T-helper 2 cell treated with Interferon-gamma antibody and Interleukin-4, amounts not matched to agents 5 μg/mL and 100 μg/mL, for 36 hours (primary cell): ENCODE results near the gene GADD45G.
A peak's percentile ranks its signal among the peaks of the same experiment; 100 is the strongest.

Experiments
- DNase-seq: peaks from one replicate; pipeline ENCODE4 v3.0.0; 2021; ENCODE audit warnings: low spot score
- H3K27ac Mint-ChIP-seq: one replicate; pipeline ENCODE4 v1.8.0; 2021; ENCODE audit warnings: mild to moderate bottlenecking, mixed read lengths
- H3K27me3 Mint-ChIP-seq: one replicate; pipeline ENCODE4 v1.8.0; 2021; ENCODE audit warnings: low read depth, mixed read lengths
- H3K36me3 Mint-ChIP-seq: one replicate; pipeline ENCODE4 v1.8.0; 2021; ENCODE audit warnings: low read depth, mixed read lengths
- H3K4me1 Mint-ChIP-seq: one replicate; pipeline ENCODE4 v1.8.0; 2021; ENCODE audit warnings: low read depth, mixed read lengths
- H3K4me3 Mint-ChIP-seq: one replicate; pipeline ENCODE4 v1.8.0; 2022; ENCODE audit warnings: mild to moderate bottlenecking, moderate library complexity, mixed read lengths
- H3K9me3 Mint-ChIP-seq: one replicate; pipeline ENCODE4 v1.8.0; 2021; ENCODE audit warnings: mixed read lengths

Gene GADD45G, protein sequence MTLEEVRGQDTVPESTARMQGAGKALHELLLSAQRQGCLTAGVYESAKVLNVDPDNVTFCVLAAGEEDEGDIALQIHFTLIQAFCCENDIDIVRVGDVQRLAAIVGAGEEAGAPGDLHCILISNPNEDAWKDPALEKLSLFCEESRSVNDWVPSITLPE

DNA sequence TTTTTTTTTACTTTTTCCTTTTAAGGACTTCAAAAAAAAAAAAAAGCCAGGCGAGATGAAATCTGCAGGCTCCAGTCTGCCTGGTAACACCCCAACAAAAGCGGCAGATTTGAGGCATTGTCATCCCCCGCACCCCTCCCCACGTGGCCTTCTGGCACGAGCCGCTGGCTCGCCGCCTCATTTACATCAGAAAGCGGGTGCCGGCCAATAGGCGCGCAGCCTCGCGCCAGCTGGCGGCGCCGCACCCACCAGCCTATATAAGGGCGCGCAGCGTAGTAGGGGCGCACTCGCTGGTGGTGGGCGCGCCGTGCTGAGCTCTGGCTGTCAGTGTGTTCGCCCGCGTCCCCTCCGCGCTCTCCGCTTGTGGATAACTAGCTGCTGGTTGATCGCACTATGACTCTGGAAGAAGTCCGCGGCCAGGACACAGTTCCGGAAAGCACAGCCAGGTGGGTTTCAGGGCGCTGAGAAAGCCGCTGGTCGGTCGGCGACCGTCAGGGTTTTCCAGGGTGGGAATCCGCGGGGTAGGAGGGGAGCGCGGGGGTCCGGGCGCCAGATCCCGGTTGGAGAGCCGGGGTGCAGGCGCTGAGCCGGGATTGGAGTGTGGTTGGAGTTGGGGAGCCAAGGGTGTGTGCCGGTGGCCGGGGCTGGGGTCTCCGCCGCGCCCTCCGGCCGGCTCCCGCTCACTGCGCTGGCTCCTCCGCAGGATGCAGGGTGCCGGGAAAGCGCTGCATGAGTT is at the start of gene GADD45G:
Gene GADD45G (plus strand): TSS at position 284 of the 736 bp plus-strand sequence. CDS start 110 bp downstream, at position 394.
- Mint-ChIP-seq H3K27ac (peak within 1 kb of the TSS; percentile 77), H3K27me3 (peaks cover 27% of the 10 kb centered on the region), H3K36me3 (peaks cover 11% of the 10 kb centered on the region), H3K4me1 (peaks cover 21% of the 10 kb centered on the region), H3K9me3 (no peaks in the 10 kb centered on the region), H3K4me3 (peak within 1 kb of the TSS; percentile 89)
- peak; percentile 97 for DNase-seq

DNA sequence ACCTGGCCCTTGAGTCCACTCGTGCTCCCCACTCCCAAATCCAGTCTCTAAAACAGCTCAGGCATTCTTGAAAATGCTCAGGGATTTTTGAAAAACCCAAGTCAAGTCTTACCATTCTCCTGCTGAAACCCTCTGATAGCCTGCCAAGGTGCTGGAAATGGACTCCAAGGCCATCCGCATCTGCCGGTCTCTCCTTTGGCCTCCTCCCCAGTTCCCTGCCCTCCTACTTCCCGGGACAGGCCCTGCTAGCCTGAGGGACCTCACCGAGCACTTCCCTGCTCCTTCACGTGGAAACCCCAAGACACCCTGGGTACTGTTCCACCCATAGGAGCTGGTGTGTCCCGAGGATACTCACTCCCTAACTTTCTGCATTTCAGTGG is 49.8 kb upstream of the GADD45G start:
- Mint-ChIP-seq H3K9me3 (no peaks in the 10 kb centered on the region), H3K27ac (no peak overlapping the region), H3K27me3 (peaks cover 8% of the 10 kb centered on the region), H3K36me3 (no peaks in the 10 kb centered on the region), H3K4me1 (peaks cover 29% of the 10 kb centered on the region), H3K4me3 (no peak overlapping the region)
- no peak for DNase-seq

DNA sequence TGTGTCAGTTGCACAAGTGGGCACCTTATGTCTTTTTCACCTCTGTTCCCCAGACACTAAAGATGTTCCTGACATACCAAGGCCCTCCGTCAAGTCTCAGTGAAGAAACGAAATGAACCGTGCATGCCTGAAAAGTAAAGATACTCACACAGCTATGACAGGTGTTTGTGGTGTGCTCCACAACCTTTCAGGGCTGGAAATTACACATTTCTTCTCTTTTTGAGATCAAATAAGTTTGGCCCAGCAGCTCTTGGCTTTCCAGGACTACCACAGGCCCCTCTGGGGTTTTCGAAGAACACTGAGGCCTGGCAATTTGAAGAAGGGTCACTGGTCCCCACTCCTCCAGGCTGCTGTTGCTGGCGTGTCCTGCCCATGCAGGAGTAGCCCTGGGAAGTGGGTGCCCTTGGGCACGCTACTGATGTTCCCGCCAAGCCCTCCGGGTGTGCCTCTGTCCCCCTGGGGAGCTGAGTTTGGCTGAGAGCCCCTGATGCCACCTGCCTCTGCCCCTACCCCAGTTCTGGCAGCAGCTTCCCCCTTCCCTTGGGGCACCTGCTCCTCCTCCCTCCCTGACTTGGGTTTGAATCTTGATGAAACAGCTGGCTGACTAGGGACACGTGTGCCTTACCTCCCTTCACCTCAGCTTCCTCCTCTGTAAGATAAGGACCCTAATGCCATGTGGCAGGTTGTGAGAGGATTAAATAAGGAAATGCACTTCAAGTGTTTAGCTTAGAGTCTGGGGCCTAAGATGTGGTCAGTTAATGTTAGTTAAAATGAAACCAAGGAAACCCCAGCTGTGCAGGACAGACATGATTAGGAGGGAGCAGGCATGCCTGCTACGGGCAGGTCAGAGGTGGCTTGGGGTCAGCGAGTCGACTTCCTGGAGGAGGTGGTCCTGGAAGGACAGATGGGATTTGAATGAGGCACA is 49.1 kb upstream of the GADD45G start:
- no peaks in the 10 kb centered on the region for H3K9me3 Mint-ChIP-seq
- no peaks in the 10 kb centered on the region for H3K36me3 Mint-ChIP-seq
- peaks cover 23% of the 10 kb centered on the region for H3K4me1 Mint-ChIP-seq
- H3K4me3 Mint-ChIP-seq = no peak overlapping the region
- H3K27ac Mint-ChIP-seq = peak overlapping the region; percentile 70
- H3K27me3 Mint-ChIP-seq = peaks cover 13% of the 10 kb centered on the region
- no peak for DNase-seq

DNA sequence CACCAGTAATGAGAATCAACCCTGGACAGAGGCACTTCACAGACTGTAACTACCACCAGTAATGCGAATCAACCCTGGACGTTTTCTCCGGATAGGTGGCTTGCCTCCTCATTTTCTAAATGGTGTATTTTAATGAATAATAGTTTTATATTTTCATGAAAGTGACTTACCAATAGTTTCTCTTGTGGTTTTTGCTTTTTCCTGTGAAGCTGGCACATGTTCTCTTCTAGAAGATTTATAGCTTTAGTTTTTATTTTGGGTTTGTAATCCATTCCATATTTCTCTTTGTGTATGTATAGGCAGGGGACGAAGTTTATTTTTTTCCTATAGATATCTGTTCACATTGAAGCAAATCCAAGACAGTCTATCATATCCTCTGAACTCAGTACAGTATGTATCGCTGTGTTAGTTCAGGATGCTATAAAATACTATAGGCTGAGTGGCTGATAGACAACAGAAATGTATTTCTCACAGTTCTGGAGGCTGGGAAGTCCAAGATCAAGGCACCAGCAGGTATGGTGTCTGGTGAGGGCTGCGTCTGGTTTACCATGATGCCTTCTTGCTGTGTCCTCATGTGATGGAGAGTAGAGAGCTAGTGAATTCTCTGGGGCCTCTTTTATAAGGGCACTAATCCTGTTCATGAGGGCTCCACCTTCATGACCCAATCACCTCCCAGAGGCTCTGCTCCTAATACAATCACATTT is 46.5 kb upstream of the GADD45G start:
- Mint-ChIP-seq H3K27ac (no peak overlapping the region), H3K4me1 (peaks cover 22% of the 10 kb centered on the region), H3K4me3 (no peak overlapping the region), H3K36me3 (no peaks in the 10 kb centered on the region), H3K27me3 (peaks cover 20% of the 10 kb centered on the region), H3K9me3 (no peaks in the 10 kb centered on the region)
- no peak for DNase-seq

DNA sequence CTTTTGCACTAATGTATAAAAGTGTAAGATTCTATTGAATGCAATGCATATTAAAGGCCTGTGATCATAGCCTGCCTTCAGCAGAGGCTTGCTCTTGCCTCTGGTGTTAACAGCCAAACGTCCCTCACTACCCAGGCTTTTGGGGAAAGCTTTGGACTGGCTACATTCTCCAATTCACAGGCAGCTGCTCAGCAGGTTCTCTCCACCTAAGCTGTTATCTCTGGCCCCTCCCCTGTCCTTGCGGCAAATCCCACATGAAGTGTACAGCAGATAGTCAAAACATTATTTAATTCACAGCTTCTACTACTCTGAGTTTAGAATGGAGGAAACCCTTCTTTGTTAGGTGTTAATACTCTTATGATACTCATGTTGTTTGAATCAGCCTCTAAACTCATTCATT is 45.9 kb upstream of the GADD45G start:
- Mint-ChIP-seq H3K27ac (no peak overlapping the region), H3K4me3 (no peak overlapping the region), H3K36me3 (no peaks in the 10 kb centered on the region), H3K4me1 (peaks cover 22% of the 10 kb centered on the region), H3K27me3 (peaks cover 20% of the 10 kb centered on the region), H3K9me3 (no peaks in the 10 kb centered on the region)
- no peak for DNase-seq

DNA sequence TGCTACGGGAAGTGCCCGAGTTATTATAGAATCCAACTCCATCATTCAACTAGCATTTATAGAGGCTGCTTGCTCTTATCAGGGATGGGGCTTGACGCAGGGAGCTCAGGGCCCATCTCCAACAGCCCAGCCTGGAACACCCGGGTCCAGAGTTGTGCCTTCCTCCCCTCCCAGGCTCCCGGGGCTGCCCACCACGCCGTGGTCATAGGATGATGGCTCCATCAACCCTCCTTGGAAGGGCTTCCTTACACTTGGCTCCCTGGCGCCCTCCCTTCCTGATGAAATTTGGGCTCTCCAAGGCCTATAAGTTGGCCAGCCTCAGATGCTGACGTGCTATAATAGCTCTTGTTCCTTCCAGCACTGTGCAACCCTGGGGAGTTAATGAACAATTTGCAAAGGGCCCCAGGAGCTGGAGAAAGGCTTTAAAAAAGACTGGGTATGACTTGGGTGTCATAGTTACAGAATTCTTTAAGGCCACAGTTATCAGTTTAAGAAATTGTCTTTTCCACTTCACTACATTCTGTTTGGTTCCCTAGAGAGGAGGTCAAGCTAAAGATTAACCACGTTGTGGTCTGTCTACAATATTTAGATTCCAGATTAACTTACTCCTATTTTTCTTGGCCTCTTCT is 42.5 kb upstream of the GADD45G start:
- Mint-ChIP-seq H3K9me3 (no peaks in the 10 kb centered on the region), H3K27me3 (peaks cover 26% of the 10 kb centered on the region), H3K27ac (no peak overlapping the region), H3K4me3 (no peak overlapping the region), H3K4me1 (peaks cover 12% of the 10 kb centered on the region), H3K36me3 (no peaks in the 10 kb centered on the region)
- no peak for DNase-seq

DNA sequence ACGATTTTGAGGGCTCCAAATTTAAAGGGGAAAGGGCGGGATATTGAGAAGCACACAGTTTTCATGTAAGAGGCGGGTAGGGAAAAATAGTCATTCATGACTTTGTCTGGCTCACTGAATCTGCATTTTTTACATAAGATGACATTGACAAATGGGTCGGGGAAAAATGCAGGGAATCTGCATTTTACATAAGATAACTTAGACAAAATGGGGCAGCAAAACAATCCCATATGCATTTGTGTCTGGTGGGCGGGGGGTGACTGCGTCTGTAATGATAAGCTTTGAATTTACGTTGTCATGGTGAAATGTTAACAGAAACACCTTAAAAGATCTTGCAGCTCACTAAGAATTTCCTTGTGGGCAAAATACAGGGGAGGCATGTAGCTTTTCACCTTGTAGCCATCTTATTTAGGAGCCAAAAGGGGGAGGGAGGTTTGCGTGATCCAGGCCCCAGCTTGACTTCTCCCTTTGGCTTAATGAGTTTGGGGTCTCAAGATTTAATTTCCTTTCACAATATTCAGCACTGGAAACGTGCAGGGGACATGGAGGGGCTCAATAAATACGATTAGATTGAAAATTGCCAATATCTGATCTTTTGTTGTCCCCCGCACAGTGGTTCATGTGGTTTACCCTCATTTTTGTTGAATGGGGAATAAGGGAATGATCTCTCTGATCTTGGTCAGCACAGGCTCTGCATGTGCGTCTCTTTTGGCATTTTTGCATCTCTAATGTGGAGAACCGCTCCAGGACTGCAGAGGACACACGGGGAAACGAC is 41.1 kb upstream of the GADD45G start:
- Mint-ChIP-seq H3K4me1 (peaks cover 3% of the 10 kb centered on the region), H3K4me3 (no peak overlapping the region), H3K9me3 (no peaks in the 10 kb centered on the region), H3K27me3 (peaks cover 24% of the 10 kb centered on the region), H3K27ac (no peak overlapping the region), H3K36me3 (no peaks in the 10 kb centered on the region)
- no peak for DNase-seq

DNA sequence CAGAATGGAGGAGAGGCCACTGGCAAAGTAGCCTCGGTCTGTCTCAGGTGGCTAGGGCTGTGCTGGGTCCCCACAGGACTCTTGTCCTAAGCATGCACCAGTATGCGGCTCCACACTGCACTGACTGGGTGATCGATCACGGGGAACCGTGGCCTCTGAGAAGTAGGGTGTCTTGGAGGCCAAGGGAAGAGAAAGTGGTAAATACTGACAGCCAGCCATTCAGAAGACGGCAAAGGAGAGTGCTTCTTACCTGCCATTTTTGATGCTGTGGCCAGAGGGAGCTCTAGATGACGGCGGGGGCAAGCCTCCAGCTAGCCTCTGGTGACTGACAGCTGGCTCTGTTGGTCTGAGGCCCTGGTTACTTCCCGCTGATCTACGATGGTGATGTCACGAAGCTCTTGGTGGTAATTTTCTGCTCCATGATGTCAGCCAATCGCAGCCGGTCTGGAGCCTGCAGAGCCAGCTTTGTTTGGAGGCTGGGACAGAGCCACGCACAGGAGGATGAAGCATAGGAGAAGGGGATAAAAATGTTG is 40.4 kb upstream of the GADD45G start:
- DNase-seq = no peak
- Mint-ChIP-seq H3K4me3 (no peak overlapping the region), H3K4me1 (peaks cover 3% of the 10 kb centered on the region), H3K9me3 (no peaks in the 10 kb centered on the region), H3K27ac (no peak overlapping the region), H3K36me3 (no peaks in the 10 kb centered on the region), H3K27me3 (peaks cover 24% of the 10 kb centered on the region)

DNA sequence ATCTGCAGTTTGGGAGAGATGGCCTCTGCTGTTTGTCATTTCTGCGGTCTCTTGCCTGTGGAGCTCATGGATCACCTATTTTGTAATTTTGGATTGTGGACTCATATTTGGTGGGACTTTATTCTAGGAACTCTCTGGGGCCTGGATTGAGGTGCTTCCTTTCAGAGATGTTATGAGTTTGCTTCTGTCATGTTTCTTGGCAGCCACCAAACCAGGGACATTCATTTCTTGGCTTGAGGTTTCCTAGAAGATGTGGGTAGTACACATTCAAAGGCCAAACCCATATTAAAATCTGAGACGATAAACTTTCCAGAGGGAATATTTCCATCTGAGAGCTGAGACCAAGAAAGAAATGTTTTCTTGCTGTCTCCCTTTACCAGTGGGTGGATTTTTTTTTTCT is 37.2 kb upstream of the GADD45G start:
- H3K27me3 Mint-ChIP-seq = peaks cover 38% of the 10 kb centered on the region
- no peaks in the 10 kb centered on the region for H3K36me3 Mint-ChIP-seq
- peaks cover 3% of the 10 kb centered on the region for H3K4me1 Mint-ChIP-seq
- H3K9me3 Mint-ChIP-seq = no peaks in the 10 kb centered on the region
- no peak overlapping the region for H3K4me3 Mint-ChIP-seq
- H3K27ac Mint-ChIP-seq = no peak overlapping the region
- no peak for DNase-seq

DNA sequence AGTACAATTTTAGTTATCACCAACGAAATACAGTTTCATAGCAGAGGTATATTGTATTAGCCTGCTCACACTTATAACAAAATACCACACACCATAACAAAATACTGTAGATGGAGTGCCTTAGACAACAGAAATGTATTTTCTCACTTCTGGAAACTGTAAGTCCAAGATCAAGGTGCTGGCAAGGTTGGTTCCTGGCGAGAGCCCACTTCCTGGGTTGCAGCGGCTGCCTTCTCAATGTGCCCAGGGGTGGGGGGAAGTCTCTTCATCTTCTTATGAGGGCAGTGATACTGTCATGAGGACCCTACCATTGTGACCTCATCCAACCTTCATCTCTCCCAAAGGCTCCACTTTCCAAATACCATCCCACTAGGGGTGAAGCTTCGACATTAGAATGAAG is 30.5 kb upstream of the GADD45G start:
- peaks cover 4% of the 10 kb centered on the region for H3K4me1 Mint-ChIP-seq
- H3K36me3 Mint-ChIP-seq = no peaks in the 10 kb centered on the region
- no peaks in the 10 kb centered on the region for H3K9me3 Mint-ChIP-seq
- H3K4me3 Mint-ChIP-seq = no peak overlapping the region
- DNase-seq = no peak
- peaks cover 74% of the 10 kb centered on the region for H3K27me3 Mint-ChIP-seq
- H3K27ac Mint-ChIP-seq = no peak overlapping the region

DNA sequence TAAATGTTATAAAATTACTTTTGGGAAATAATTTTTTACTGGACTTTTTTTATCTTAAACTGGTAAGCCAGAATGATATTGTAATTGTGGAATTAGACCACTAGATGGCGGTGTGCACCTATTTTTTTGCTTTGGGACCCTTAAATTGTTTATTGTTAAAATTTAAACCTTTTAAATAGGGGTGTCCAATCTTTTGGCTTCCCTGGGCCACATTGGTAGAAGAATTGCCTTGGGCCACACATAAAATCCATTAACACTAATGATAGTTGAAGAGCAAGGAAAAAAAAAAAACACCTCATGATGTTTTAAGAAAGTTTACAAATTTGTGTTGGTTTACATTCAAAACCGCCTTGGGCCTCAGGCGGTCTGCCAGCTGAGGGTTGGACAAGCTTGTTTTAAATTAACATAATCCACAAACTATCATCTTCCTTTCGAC is 28.4 kb upstream of the GADD45G start:
- Mint-ChIP-seq H3K4me1 (peaks cover 16% of the 10 kb centered on the region), H3K27ac (no peak overlapping the region), H3K9me3 (no peaks in the 10 kb centered on the region), H3K4me3 (no peak overlapping the region), H3K27me3 (peaks cover 64% of the 10 kb centered on the region), H3K36me3 (no peaks in the 10 kb centered on the region)
- DNase-seq = no peak

DNA sequence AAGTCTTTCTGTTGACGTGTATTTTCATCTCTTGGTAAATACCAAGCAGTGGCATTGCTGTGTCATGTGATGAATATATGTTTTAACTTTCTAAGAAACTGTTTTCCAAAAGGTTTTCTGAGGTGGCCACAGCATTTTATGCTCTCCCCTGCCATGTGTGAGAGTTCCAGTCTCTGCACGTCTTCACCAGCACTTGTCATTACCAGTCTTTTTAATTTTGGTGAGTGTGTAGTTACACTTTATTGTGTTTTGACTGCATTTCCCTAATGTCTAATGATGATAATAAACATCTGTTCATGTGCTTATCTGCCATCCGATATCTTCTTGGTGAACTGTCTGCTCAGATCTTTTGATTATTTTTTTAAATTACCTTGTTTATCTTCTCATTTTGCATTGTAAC is 27.4 kb upstream of the GADD45G start:
- H3K27ac Mint-ChIP-seq = no peak overlapping the region
- H3K4me1 Mint-ChIP-seq = peaks cover 16% of the 10 kb centered on the region
- no peak overlapping the region for H3K4me3 Mint-ChIP-seq
- H3K36me3 Mint-ChIP-seq = no peaks in the 10 kb centered on the region
- H3K9me3 Mint-ChIP-seq = no peaks in the 10 kb centered on the region
- DNase-seq = no peak
- H3K27me3 Mint-ChIP-seq = peaks cover 62% of the 10 kb centered on the region
